Stimulated activated CD4-positive, alpha-beta T cell treated with anti-CD3 and anti-CD28 coated beads, Interleukin-12 subunit alpha, Interleukin-12 subunit beta, amount 100 ng/mL, for 48 hours (primary cell): ENCODE results near the gene DNAAF2.
"Not testable (repeated sequence)": the region's sequence is repeated elsewhere in the genome, so short reads cannot be mapped to it uniquely, and the experiment has no call there.

Experiments used
- DNase-seq, 3 donors: peaks; one replicate each; pipeline ENCODE4 v3.0.0-alpha.2; 2020; ENCODE audit warnings: low read depth in 2 of 3, low spot score in 1 of 3

DNAAF2 gene, protein sequence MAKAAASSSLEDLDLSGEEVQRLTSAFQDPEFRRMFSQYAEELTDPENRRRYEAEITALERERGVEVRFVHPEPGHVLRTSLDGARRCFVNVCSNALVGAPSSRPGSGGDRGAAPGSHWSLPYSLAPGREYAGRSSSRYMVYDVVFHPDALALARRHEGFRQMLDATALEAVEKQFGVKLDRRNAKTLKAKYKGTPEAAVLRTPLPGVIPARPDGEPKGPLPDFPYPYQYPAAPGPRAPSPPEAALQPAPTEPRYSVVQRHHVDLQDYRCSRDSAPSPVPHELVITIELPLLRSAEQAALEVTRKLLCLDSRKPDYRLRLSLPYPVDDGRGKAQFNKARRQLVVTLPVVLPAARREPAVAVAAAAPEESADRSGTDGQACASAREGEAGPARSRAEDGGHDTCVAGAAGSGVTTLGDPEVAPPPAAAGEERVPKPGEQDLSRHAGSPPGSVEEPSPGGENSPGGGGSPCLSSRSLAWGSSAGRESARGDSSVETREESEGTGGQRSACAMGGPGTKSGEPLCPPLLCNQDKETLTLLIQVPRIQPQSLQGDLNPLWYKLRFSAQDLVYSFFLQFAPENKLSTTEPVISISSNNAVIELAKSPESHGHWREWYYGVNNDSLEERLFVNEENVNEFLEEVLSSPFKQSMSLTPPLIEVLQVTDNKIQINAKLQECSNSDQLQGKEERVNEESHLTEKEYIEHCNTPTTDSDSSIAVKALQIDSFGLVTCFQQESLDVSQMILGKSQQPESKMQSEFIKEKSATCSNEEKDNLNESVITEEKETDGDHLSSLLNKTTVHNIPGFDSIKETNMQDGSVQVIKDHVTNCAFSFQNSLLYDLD

DNA sequence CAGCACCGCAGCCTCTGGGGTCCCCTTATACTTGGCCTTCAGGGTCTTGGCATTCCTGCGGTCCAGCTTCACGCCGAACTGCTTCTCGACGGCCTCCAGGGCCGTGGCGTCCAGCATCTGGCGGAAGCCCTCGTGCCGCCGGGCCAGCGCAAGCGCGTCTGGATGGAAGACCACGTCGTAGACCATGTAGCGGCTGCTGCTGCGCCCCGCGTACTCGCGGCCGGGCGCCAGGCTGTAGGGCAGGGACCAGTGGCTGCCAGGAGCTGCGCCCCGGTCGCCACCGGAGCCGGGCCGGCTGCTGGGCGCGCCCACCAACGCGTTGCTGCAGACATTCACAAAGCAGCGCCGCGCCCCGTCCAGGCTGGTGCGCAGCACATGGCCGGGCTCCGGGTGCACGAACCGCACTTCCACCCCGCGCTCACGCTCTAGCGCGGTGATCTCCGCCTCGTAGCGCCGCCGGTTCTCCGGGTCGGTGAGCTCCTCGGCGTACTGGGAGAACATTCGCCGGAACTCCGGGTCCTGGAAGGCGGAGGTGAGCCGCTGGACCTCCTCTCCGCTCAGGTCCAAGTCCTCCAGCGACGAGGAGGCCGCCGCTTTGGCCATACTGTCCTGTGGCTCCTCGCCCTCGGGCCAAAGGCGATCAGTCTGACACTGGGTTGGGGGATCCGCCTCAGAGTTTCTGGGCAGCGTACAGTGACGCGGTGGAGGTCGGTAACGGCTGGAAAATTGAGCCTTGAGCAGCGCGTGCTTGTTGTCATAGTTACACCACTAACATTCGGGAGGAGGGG is at the start of gene DNAAF2:
DNAAF2 (minus strand) TSS at position 698 of the 788 bp plus-strand sequence; CDS start at position 603, 95 bp downstream.
- peak; percentile 39 to 56 (median 45) for DNase-seq

DNA sequence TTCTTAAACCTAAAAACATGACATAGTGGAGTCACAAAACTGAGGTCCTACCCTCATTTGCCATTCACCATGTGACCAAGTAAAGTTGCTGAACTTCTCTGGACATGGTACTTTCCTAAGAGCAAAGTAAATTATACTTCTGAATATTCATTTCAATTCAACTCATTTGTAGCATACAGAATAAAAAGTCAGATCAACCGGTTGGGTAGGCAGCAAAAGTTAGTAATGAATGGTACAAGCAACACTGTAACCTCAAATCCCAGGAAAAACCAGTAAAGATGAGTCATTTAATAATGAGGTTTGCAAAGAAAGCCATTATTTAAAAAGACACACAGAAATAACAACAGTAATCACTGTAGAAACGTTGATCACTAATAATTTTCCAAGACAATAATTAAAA is 44.2 kb upstream of the DNAAF2 start:
- DNase-seq: no peak

DNA sequence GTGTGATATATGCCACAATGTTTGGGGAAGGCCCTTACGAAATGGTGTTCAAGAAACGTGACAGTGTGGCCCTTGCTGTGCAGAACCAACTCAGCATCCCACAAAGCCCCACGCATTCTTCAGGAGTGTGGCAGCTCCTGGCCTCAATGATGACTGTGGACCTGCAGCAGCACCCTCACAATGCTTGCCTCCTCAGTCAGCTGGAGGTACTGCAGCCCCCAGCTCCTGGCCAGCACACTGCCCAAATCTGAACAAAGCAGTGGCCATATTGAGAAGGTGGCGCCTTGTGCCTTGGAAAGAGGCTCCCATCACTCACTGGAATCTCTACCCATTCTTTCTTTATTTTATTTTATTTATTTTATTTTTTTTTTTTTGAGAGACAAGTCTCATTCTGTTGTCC is 42.6 kb upstream of the DNAAF2 start:
- DNase-seq: no peak

DNA sequence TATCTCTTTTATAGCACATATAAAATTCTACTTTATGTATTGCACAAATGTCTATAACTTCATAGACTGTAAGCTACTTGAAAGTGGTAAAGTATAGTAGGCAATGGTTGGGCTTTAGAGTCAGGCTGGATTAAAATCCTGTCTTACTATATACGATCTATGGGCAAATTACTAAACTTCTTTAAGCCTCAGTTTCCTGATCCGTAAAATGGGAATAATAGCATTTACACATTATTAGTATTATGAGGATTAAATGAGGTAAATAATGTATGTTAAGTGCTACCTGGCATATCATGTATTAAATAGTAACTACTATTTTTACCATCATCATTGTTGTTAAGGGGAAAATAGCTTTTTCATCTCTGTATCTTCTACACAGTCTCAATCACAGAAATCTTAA is 38.5 kb upstream of the DNAAF2 start:
- no peak for DNase-seq

DNA sequence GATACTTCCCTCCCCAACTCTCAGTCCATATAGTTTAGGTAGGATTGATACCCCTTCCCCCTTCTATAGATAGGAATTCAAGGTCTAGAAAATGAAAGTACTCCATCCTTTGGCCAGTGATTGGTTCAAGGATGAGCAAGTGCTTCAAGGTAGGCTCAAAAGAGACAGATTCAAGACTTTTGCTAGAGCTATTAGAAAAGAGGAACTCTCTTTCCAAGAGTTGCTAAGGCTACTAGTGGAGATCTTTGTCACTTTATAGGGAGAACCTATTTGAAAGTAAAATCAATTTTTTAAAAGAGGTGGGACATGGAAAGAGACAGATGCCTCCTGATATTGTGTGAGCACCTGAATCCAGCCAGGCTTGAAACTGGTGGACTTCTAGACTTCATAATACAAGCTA is 35.4 kb upstream of the DNAAF2 start:
- DNase-seq: no peak

DNA sequence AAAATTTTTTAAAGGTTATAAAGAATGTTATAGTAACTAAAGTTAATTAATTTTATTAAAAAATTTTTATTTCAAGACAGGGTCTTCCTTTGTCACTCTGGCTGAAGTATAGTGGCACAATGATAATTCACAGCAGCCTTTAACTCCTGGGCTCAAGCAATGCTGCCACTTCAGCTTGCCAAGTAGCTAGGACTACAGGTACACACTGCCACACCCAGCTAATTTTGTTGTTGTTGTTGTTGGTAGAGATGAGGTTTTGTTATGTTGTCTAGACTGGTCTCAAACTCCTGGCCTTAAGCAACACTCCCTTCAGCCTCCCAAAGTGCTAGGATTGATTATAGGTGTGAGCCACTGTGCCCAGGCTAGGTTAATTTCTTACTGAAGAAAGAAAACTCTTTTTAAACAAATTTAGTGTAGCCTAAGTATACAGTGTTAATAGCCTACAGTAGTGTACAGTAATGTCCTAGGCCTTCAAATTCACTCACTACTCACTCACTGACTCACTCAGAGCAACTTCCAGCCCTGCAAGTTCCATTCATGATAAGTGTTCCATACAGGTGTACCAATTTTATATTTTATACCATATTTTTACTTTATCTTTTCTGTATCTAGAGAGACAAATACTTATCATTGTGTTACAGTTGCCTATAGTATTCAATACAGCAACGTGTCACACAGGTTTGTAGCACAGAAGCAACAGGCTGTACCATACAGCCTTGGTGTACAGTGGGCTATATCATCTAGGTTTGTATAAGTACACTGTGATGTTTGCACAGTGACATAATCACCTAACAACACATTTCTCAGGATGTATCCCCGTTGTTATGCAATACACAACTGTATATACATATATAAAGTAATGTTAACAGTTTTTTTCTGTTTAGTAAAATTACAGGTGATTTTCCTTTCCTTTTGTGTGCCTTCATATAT is 24.7 kb upstream of the DNAAF2 start:
- no peak for DNase-seq

DNA sequence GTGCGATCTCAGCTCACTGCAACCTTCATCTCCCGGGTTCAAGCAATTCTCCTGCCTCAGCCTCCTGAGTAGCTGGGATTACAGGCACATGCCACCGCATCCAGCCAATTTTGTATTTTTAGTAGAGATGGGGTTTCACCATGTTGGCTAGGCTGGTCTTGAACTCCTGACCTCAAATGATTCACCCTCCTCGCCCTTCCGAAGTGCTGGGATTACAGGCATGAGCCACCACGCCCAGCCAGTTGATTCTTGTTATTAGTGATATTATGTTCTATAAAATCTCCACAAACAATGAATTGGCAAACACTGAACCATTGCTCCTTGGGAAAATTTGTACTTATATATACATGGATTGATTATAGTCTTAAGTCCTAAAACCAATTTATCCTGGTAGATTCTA is 22.5 kb upstream of the DNAAF2 start:
- DNase-seq: not testable (repeated sequence)

DNA sequence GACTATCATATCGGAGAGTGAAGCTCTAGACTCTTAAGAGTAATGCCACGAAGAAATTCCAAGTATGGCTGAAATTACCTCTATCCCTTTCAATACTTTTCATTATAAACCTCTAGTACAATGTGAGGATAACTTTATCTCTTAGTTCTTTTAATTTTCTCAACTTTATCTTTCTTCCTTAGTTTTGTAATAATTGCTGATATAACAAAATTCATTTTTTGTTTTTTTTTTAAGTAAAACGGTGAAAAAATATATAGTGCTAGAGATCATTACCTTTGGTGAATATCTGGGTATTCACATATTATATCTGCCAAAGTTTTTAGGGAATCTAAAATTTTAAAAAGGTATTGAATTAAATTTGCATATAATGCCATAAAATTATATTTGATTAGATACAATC is 19.5 kb upstream of the DNAAF2 start:
- DNase-seq: no peak

DNA sequence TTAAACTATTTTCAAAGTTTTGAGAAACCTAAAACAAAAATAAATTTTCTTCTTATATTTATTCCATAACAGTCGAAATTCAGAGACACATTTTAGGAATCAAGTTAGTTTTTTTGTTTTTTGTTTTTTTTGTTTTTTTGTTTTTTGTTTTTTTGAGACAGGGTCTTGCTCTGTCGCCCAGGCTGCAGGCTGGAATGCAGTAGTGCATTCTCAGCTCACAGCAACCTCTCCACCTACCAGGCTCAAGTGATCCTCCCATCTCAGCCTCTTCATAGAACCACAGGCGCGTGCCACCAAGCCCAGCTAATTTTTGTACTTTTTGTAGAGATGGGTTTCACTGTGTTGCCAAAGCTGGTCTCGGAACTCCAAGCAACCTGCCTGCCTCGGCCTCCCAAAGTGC is 18.5 kb upstream of the DNAAF2 start:
- DNase-seq: no peak

DNA sequence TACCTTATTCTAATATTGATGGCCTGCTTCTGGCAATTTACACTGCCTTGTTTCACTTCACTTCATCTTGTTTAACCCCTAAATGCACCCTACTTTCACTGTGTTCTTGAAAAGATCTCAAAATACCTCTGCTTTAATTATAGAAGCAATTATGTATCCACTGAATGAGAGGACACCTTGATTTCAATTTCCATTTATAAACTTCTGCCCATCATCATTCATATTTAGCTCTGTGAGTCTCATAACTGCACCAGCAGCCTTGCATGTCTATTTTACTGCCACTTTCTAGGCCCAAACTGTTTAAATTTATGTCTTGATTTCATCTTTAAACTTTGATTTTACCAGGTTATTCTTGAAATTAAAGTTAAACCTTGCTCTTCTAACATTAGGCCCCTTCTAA is 7.1 kb upstream of the DNAAF2 start:
- DNase-seq: no peak

DNA sequence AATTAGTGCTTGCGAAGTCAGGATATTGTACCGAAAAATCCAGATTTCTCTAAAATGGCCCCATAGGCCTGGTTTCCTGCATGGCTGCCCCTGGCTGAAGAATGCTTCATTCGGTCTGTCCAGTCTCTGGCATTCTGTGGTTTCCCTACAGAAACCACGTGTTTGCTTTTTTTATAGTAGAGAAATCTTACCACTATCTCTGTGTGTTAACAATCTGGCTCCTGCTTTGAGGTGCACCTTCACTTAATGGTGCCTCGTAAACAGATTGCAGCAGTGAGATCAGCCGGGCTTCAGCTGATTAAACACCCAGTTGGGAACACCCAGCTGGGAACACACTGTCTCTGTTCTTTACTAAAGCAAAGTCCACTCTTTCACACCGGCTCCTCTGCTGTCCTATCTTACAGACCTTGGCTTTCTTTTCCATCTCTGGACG is 6.7 kb upstream of the DNAAF2 start:
- DNase-seq: no peak

DNA sequence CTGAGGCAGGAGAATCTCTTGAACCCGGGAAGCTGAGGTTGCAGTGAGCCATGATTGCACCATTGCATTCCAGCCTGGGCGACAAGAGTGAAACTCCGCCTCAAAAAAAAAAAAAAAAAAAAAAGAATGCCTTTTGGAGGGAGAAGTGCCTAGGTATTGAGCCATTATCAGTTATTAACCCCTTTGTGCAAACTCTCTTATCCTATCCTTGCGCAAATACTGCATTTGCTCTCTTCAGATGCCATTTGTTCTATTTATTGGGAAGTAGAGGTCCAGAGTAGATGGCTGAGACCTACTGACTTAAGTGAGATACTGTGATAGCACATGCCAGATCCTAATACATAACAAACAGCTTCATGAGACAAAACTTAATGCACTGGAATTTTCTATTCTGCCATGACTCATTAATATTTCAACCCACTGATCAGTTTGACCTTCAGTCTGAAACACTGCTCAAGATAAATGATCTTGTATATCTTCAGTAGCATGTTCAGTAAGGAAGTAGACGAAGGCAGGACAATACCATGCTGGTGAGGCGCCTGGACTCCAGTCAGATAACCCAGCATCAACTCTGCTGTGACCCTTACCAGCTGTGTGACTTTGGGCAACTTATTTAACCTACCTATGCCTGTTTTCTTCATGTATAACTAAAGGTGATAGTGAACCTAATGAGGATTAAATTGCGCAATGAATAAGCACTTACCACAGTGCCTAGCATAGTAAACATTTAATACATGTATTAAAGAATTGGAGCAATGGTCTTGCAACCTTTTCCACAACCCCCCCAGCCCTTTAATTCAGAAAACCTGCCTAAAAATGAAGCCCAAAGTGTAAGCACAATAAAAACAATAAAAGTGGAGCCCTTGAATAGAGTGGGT is 5.7 kb upstream of the DNAAF2 start:
- no peak for DNase-seq

DNA sequence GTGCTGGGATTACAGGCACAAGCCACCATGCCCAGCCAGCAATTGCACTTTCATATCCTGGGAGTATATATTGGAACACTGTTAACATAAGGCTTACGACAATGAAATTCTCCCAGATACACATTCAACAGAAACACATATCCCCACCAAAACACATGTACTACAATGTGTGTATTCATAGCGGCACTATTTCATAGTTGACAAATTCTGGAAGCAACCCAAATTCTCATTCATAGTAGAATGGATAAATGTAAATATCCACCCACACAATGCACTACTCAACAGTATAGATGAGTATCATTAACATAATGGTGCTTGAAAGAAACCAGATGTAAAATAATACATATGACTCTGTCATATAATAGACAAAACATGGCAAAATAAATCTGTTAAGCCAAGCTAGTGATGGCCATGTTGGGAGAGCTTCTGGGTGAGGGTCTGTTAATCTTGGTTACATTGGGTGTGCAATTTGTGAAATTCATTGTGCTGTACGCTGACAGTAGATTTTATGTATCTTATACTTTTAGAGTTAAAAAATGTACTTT is 2.6 kb upstream of the DNAAF2 start:
- DNase-seq: no peak

DNA sequence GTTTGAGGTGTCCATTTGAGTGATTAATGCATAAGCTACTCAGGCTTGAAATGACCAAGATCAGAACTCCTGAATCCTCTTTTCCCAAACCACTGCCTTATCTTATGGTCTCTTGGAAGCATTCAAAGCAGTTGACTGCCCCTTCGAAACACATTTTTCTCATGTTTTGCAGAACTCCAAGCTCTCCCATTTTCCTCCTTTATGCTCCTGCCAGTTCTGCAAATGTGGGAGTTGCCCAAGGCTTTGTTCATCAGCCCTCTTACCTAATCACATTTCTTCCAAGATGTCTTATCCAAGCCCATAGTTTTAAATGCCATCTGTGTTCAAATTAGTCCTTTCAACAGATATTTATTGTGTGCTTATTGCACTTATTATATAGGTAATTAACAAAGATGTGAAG is 1.8 kb upstream of the DNAAF2 start:
- no peak for DNase-seq

DNA sequence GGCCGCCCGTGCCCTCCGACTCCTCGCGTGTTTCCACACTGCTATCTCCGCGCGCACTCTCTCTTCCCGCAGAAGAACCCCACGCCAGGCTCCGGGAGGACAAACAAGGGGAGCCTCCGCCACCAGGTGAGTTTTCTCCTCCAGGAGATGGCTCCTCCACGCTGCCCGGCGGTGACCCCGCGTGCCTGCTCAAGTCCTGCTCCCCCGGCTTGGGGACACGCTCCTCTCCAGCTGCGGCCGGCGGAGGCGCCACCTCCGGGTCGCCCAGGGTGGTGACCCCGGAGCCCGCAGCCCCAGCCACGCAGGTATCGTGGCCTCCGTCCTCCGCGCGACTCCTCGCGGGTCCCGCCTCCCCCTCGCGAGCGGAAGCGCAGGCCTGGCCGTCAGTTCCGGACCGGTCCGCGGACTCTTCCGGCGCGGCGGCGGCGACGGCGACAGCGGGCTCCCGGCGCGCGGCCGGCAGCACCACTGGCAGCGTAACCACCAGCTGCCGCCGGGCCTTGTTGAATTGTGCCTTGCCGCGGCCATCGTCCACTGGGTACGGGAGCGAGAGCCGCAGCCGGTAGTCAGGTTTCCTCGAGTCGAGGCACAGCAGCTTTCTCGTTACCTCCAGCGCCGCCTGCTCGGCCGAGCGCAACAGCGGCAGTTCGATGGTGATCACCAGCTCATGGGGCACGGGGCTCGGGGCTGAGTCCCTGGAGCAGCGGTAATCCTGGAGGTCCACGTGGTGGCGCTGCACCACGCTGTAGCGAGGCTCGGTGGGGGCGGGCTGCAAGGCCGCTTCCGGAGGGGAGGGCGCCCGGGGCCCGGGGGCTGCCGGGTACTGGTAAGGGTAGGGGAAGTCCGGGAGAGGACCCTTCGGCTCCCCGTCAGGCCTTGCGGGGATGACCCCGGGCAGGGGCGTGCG is 1.2 kb downstream of the DNAAF2 start:
- DNase-seq: peak; percentile 85 to 94 (median 91)

DNA sequence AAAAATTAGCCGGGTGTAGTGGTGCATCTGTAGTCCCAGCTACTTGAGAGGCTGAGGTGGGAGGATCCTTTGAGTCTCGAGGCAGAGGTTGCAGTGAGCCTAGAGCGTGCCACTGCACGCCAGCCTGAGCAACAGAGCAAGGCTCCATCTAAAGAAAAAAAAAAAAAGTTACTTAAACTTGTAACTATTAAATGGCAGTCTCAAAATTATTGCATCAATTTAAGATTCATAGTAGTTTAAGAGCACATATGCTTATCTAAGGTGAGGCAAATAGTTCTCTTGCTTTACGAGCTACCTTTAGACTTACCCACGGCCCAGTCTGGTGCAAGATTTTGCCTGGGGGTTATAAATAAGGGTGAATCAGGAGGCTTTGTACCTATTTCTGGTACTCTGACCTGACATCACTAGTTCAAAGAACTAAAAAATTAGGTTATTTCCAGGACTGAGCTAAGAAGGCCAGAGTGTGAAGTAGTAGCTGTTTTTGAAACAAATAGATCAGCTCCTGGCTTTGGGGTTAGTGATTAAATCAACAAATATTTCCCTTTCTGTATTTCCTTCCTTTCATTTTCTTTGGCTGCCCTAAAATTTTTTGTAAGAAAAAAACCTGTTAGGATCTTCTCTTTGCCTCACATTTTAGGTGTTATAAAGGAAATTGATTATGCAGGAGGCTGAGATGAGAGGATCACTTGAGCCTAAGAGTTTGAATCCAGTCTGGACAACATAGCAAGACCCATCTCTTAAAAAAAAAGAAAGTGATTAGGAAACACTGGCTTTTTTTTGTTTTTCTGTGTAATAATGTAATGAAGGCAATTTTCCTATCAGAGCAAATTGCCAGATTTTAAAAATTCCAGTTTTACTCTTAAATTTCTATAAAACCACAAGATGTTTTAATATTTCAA is 10.9 kb downstream of the DNAAF2 start:
- no peak for DNase-seq

DNA sequence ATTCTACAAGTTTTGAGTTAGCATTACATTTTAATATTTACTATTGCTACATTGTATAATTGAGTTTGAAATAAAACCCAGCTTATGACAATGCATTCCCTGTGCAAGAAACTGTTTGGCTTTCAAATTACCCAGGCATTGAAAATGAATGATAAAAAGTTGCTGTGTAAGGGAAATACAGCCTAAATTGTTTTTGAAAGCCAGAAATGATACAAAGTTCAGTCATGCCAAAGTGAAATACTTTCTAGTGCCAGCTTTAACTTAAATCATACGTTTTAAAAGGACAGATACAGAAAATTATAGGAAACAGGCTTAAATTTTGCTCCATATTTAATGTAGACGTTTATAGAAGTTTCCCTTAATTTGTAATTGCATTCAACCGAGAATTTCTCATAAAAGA is 11.7 kb downstream of the DNAAF2 start:
- no peak for DNase-seq
